22Rv1 (cell line): ENCODE results near the gene IGSF3.

ENCODE experiments used
- H3K27ac ChIP-seq: fragments of 450-650 bp; 2 replicates; pipeline ENCODE4 v1.5.1; 2017
- CTCF ChIP-seq: fragments of 450-650 bp; IDR thresholded peaks from 2 replicates; pipeline ENCODE4 v1.5.1; 2017; ENCODE audit warnings: mild to moderate bottlenecking
- ZFX ChIP-seq: fragments of 450-650 bp; IDR thresholded peaks from 2 replicates; pipeline ENCODE4 v1.6.1; 2017; ENCODE audit warnings: antibody characterized with exemption, borderline replicate concordance

Gene IGSF3

GRCh38 chr1:116697548-116698243 lies 30.2 kb upstream of the IGSF3 start:
- no peak overlapping the region for H3K27ac ChIP-seq
- TF ChIP-seq ZFX (no peak), CTCF (no peak)

- no peak overlapping the region for H3K27ac ChIP-seq
- TF ChIP-seq CTCF (no peak), ZFX (no peak)
These were observed 27.0 kb upstream of the IGSF3 start for GRCh38 chr1:116694524-116694923.

GRCh38 chr1:116693759-116694480 lies 26.4 kb upstream of the IGSF3 start:
- no peak overlapping the region for H3K27ac ChIP-seq
- TF ChIP-seq ZFX (no peak), CTCF (no peak)

GRCh38 chr1:116692879-116693278 lies 25.3 kb upstream of the IGSF3 start:
- no peak overlapping the region for H3K27ac ChIP-seq
- no peak for TF ChIP-seq CTCF
- no peak for TF ChIP-seq ZFX

- no peak overlapping the region for H3K27ac ChIP-seq
- TF ChIP-seq CTCF (no peak), ZFX (no peak)
These were observed 23.4 kb upstream of the IGSF3 start for GRCh38 chr1:116690849-116691406.

- no peak overlapping the region for H3K27ac ChIP-seq
- TF ChIP-seq ZFX (no peak), CTCF (no peak)
These were observed 22.9 kb upstream of the IGSF3 start for GRCh38 chr1:116690396-116690848.
